ENCODE measurements around the gene LPGAT1.
"Not testable (repeated sequence)": the region's sequence is repeated elsewhere in the genome, so short reads cannot be mapped to it uniquely, and the experiment has no call there.

Gene LPGAT1

DNA sequence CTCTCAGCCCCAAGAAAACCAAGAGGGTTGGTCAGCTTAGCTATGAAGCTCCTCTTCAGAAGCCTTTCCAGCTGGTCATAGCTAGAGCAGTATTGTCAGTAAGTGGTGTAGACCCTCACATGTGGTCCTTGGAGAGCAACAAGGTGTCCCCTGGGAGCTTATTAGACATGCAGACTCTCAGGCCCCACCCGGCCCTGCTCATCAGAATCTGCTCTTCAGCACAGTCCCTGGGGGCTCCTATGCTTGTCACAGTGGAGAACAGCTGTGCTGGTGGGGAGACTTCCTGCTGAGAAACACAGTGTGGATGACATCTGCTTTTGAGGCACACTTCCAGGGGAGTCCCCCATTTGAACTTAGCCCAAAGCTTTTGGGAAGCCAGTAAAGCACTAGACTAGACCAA lies 133.2 kb downstream of the LPGAT1 start:
- no peak for DNase-seq (ENCODE audit: low read depth)
- TF ChIP-seq, protein P1, sequence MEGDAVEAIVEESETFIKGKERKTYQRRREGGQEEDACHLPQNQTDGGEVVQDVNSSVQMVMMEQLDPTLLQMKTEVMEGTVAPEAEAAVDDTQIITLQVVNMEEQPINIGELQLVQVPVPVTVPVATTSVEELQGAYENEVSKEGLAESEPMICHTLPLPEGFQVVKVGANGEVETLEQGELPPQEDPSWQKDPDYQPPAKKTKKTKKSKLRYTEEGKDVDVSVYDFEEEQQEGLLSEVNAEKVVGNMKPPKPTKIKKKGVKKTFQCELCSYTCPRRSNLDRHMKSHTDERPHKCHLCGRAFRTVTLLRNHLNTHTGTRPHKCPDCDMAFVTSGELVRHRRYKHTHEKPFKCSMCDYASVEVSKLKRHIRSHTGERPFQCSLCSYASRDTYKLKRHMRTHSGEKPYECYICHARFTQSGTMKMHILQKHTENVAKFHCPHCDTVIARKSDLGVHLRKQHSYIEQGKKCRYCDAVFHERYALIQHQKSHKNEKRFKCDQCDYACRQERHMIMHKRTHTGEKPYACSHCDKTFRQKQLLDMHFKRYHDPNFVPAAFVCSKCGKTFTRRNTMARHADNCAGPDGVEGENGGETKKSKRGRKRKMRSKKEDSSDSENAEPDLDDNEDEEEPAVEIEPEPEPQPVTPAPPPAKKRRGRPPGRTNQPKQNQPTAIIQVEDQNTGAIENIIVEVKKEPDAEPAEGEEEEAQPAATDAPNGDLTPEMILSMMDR (IDR thresholded peaks at IDR 0.05; ENCODE audit: control insufficient read depth, extremely low read depth, insufficient read depth): no peak
- no peak overlapping the region for H3K4me3 ChIP-seq (ENCODE audit: low read depth, low read length)

DNA sequence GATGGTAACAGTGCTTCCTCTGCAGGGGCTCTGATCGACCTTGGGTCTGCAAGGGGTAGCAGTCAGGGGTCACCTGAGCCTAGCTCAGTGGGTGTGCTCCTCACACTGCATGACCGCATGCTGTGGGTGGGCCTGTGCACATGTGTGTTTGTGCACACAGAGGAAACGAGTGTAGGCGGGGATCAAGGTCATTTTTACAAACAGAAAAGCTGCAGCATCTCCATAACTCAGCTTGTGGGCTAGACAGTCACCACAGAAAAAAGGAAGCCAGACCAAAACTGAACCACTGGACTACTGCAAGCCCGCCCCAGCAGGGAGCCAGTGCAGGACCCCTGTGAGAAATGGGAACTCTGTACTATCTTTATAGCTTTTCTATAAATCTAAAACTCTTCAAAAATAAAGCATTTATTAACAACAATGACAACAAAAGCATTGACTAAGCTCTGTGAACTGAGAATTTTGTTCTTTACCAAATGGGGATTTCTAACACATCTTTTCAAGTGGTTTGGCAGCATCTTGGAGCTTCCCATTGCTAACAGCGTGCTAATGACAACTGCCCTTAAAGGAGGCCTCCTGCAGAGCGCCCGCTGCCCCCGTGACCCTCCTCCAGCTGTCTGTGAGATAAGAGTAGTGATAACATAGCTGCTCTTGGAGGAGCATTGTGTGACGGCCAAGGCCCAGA lies 135.3 kb downstream of the LPGAT1 start:
- H3K4me3 ChIP-seq (ENCODE audit: low read depth, low read length): no peak overlapping the region
- TF ChIP-seq, protein P1 (IDR thresholded peaks at IDR 0.05; ENCODE audit: control insufficient read depth, extremely low read depth, insufficient read depth): no peak
- DNase-seq (ENCODE audit: low read depth): no peak

DNA sequence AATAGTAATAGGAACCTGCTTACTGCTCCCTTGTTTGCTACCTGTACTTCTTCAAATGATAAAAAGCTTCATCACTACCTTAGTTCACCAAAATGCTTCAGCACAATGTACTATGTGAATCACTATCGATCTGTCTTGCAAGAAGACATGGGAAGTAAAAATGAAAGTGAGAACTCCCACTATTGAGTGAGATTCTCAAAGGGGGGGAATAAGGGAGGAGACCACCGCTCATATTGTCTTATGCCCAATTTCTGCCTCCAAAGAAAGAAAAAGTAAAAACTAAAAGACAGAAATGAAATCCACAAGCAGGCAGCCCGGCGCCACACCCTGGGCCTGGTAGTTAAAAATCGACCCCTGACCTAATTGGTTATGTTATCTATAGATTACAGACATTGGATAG lies 136.7 kb downstream of the LPGAT1 start:
- DNase-seq (ENCODE audit: low read depth); H3K4me3 ChIP-seq (ENCODE audit: low read depth, low read length): not testable (repeated sequence)
